ENCODE measurements around the gene DNAJC15.

DNAJC15 gene

GRCh38 chr13:43129066-43129465, 105.7 kb downstream of the DNAJC15 start:
- DNase-seq = no peak

- no peak for DNase-seq
These were observed 106.2 kb downstream of the DNAJC15 start for GRCh38 chr13:43129511-43130110.

GRCh38 chr13:43132257-43132656, 108.9 kb downstream of the DNAJC15 start:
- DNase-seq = no peak

- DNase-seq = no peak
These were observed 109.5 kb downstream of the DNAJC15 start for GRCh38 chr13:43132911-43133310.

GRCh38 chr13:43133792-43134191, 110.4 kb downstream of the DNAJC15 start:
- DNase-seq = no peak

- no peak for DNase-seq
These were observed 111.5 kb downstream of the DNAJC15 start for GRCh38 chr13:43134868-43135267.

- no peak for DNase-seq
These were observed 112.1 kb downstream of the DNAJC15 start for GRCh38 chr13:43135516-43135915.

GRCh38 chr13:43136920-43137575, 113.7 kb downstream of the DNAJC15 start:
- no peak for DNase-seq

- DNase-seq = no peak
These were observed 115.8 kb downstream of the DNAJC15 start for GRCh38 chr13:43139211-43139610.

GRCh38 chr13:43139921-43140320, 116.5 kb downstream of the DNAJC15 start:
- no peak for DNase-seq

GRCh38 chr13:43140985-43141384, 117.6 kb downstream of the DNAJC15 start:
- DNase-seq = no peak

GRCh38 chr13:43141685-43142084, 118.3 kb downstream of the DNAJC15 start:
- no peak for DNase-seq

- no peak for DNase-seq
These were observed 120.2 kb downstream of the DNAJC15 start for GRCh38 chr13:43143591-43143990.

- no peak for DNase-seq
These were observed 122.3 kb downstream of the DNAJC15 start for GRCh38 chr13:43145534-43146196.

GRCh38 chr13:43146400-43146799, 123.0 kb downstream of the DNAJC15 start:
- no peak for DNase-seq

- DNase-seq = no peak
These were observed 127.2 kb downstream of the DNAJC15 start for GRCh38 chr13:43150369-43151207.

- DNase-seq = no peak
These were observed 130.2 kb downstream of the DNAJC15 start for GRCh38 chr13:43153436-43154090.

GRCh38 chr13:43154156-43154651, 130.8 kb downstream of the DNAJC15 start:
- DNase-seq = no peak

- no peak for DNase-seq
These were observed 131.5 kb downstream of the DNAJC15 start for GRCh38 chr13:43154839-43155238.

- DNase-seq = no peak
These were observed 133.5 kb downstream of the DNAJC15 start for GRCh38 chr13:43156916-43157315.

GRCh38 chr13:43157796-43158195, 134.4 kb downstream of the DNAJC15 start:
- no peak for DNase-seq

GRCh38 chr13:43158516-43158915, 135.1 kb downstream of the DNAJC15 start:
- DNase-seq = no peak

- no peak for DNase-seq
These were observed 135.7 kb downstream of the DNAJC15 start for GRCh38 chr13:43159026-43159461.

Measured in activated CD4-positive, CD25-positive, alpha-beta regulatory T cell (primary cell).